PFSK-1 (cell line): ENCODE results near the gene TOGARAM1.

Experiments
- REST ChIP-seq, 2 experiments: IDR thresholded peaks; 2 replicates each; pipeline versions ENCODE4 v1.6.1 to v1.8.0; 2011 to 2012; ENCODE audit warnings: low read depth in 2 of 2, low read length in 2 of 2, control low read depth in 1 of 2, inconsistent platforms in 1 of 2, mild to moderate bottlenecking in 1 of 2, moderate library complexity in 1 of 2; ENCODE audit not compliant: insufficient read depth in 1 of 2
- TAF1 ChIP-seq: IDR thresholded peaks from 2 replicates; pipeline ENCODE4 v1.6.1; 2012; ENCODE audit warnings: low read length, control low read depth, borderline replicate concordance; ENCODE audit not compliant: insufficient read depth

GRCh38 chr14:45003924-45004323, 41.9 kb downstream of the TOGARAM1 start:
- no peak for TF ChIP-seq REST (IDR thresholded peaks at IDR 0.05; ENCODE audit: insufficient read depth in 1 of 2, low read depth in 2 of 2, low read length in 2 of 2)
- TF ChIP-seq TAF1, result no peak
